GM15510 (cell line): ENCODE measurements around the gene SORCS2.

Experiments
- POLR2A ChIP-seq: IDR thresholded peaks from 3 replicates; pipeline ENCODE4 v1.6.1; 2011; ENCODE audit warnings: borderline replicate concordance; ENCODE audit not compliant: insufficient read length; ENCODE audit errors: extremely low read depth

The SORCS2 gene

GRCh38 chr4:7170012-7170411 lies 22.3 kb upstream of the SORCS2 start:
- TF ChIP-seq POLR2A, result no peak

- TF ChIP-seq POLR2A, result no peak
These were observed 21.0 kb upstream of the SORCS2 start for GRCh38 chr4:7171191-7171900.

GRCh38 chr4:7172508-7172907 lies 19.8 kb upstream of the SORCS2 start:
- TF ChIP-seq POLR2A, result no peak

GRCh38 chr4:7172946-7173345 lies 19.4 kb upstream of the SORCS2 start:
- TF ChIP-seq POLR2A, result no peak

GRCh38 chr4:7173841-7174449 lies 18.4 kb upstream of the SORCS2 start:
- no peak for TF ChIP-seq POLR2A

- no peak for TF ChIP-seq POLR2A
These were observed 13.2 kb upstream of the SORCS2 start for GRCh38 chr4:7179158-7179557.

GRCh38 chr4:7180938-7181337 lies 11.4 kb upstream of the SORCS2 start:
- no peak for TF ChIP-seq POLR2A

- TF ChIP-seq POLR2A, result no peak
These were observed 9.7 kb upstream of the SORCS2 start for GRCh38 chr4:7182616-7183015.

- no peak for TF ChIP-seq POLR2A
These were observed 9.2 kb upstream of the SORCS2 start for GRCh38 chr4:7183161-7183560.

- no peak for TF ChIP-seq POLR2A
These were observed 8.4 kb upstream of the SORCS2 start for GRCh38 chr4:7183780-7184460.

- no peak for TF ChIP-seq POLR2A
These were observed 6.8 kb upstream of the SORCS2 start for GRCh38 chr4:7185487-7186030.

GRCh38 chr4:7186031-7186430 lies 6.3 kb upstream of the SORCS2 start:
- no peak for TF ChIP-seq POLR2A

- TF ChIP-seq POLR2A, result no peak
These were observed 5.7 kb upstream of the SORCS2 start for GRCh38 chr4:7186516-7187167.

GRCh38 chr4:7187168-7187535 lies 5.2 kb upstream of the SORCS2 start:
- no peak for TF ChIP-seq POLR2A

- no peak for TF ChIP-seq POLR2A
These were observed 4.6 kb upstream of the SORCS2 start for GRCh38 chr4:7187691-7188090.
